GM21367 (cell line): ENCODE results near the gene KIRREL3.

Experiments used
- ATAC-seq: cut with Tn5 transposase; IDR thresholded peaks from one replicate; pipeline ENCODE4 v1.9.1; 2021; ENCODE audit not compliant: unreplicated experiment

Gene KIRREL3

GRCh38 chr11:126718276-126718675 lies 282.3 kb downstream of the KIRREL3 start:
- no peak for ATAC-seq

GRCh38 chr11:126716456-126717083 lies 284.0 kb downstream of the KIRREL3 start:
- peak; percentile 53 for ATAC-seq

DNA sequence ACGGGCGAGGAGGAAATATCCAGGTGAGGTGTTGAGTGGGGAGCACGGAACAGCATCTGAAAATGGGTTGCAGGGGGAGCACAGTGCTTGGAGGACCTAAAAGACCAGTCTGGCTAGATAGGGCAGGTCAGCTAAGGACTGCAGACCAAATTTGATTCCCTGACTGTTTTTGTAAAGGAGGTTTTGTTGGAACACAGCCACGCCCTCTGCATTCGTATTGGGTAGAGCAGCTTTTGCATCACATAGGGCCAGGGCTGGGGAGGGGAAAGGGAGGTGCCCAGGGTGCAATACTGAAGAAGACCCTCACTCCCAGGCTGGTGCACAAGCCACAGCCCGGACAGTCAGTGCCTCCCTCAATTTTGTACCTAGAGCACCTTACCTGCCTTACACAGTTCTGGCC lies 286.8 kb downstream of the KIRREL3 start:
- ATAC-seq: no peak

DNA sequence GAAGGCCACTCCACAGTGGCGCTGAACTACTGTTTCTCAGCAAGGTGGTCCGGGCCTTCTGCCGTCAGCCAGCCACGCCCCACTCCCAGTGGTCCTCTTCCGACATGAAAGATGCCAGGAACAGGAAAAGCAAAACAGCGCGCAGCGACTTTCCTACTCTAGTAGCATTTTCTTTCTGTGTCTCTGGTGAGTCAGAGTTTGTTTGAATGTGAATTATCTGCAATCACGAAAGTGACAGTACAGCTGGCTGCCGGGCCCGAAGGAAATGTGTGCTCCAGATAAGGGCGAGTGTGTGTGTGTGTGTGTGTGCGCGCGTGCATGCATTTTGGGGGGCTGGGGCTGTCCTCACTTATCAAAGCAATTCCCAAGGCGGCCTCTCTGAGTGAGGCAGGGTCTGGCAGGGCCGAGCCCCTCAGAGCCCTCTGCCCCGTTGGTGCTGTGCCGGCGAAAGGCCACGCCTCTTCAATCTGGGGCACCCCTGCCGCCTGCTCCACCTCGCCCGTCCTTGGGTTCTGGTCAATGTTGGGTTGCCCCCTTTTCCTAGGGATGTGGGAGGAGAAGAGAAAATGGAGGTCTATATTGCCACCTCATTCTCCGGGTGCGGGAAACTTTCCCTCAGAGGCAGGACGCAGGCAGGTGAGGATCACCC lies 288.5 kb downstream of the KIRREL3 start:
- no peak for ATAC-seq

DNA sequence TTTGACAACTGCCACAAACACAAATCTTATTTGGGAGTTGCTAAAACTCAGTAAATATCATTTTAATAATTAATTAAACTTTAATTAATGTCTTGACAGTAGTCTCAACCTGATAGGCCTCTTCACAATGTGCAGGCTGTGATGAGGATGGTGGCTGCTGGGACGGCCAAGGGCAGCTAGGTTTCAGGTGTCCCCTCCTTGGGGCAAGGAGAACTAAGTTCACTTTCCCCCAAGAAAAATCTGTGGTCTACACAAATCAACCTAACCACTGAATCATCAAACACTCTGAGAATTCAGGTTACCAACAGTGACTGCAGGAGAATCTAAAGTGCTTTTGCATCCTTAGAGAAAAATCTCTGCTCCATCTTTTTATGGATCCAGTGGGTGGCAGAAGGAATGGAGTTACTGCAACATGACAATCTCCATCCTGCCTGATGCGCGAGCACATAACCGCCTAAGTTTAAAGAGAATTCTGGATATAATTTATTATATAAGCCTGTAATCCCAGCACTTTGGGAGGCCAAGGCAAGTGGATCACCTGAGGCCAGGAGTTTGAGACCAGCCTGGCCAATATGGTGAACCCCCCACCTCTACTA lies 289.7 kb downstream of the KIRREL3 start:
- ATAC-seq: no peak

DNA sequence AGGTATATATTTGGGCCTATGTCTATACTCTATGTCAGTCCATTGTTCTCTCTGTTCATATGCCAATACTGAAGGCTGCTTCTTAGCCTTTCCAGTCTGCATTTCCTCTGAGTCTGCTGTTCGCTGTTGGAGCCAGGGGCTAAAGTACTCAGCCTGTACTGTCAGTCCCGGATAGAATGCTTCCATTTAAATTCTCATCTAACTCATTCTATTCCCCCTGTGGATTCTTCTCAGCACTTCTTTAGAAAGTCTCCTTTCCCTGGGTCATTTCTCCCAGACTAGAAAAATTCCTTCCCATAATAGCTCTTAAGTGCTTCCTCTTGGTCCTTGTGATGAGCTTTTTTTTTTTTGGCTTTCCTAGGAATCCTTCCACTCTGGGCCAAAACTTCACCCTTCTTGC lies 293.1 kb downstream of the KIRREL3 start:
- no peak for ATAC-seq

- no peak for ATAC-seq
Observed at GRCh38 chr11:126704096-126704495, 296.5 kb downstream of the KIRREL3 start.

DNA sequence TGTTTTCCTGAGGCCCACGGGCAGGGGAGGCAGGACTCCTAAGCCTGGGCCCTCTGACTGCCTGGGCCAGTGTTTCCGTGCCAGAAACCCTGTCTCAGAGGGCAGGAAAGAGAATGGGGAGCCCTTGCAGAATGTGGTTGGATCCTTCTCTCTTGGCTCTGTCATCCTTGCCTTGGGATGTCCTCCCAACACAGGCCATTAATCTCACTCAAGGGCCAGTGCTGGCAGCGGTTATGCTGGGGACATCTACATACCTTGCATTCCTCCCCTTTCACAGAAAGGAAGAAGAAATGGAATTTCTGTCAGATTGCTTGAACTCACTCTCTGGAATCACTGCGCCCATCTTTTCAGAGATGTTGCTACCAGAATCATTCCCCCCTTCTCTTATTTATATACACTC lies 296.9 kb downstream of the KIRREL3 start:
- no peak for ATAC-seq

GRCh38 chr11:126702987-126703386 lies 297.6 kb downstream of the KIRREL3 start:
- no peak for ATAC-seq

- ATAC-seq: no peak
Observed at GRCh38 chr11:126702165-126702720, 298.3 kb downstream of the KIRREL3 start.

DNA sequence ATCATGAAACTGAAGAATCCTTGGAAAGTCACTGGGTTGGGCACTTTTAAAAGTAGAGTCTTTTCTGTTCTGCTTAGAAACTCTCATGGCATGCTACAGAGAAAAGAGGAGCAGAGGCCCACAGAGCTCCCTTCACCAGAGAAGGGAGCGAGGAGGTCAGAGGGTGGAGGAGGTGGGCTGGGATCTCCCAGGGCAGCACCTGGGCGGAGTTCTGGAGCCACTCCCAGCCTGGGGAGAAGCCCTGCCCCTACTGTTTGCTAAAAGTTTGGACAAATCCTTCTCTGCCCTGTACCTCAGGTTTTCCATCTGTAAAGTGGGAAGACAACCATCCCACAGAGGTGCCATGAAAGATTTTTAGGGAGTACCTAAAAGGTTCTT lies 299.1 kb downstream of the KIRREL3 start:
- no peak for ATAC-seq

DNA sequence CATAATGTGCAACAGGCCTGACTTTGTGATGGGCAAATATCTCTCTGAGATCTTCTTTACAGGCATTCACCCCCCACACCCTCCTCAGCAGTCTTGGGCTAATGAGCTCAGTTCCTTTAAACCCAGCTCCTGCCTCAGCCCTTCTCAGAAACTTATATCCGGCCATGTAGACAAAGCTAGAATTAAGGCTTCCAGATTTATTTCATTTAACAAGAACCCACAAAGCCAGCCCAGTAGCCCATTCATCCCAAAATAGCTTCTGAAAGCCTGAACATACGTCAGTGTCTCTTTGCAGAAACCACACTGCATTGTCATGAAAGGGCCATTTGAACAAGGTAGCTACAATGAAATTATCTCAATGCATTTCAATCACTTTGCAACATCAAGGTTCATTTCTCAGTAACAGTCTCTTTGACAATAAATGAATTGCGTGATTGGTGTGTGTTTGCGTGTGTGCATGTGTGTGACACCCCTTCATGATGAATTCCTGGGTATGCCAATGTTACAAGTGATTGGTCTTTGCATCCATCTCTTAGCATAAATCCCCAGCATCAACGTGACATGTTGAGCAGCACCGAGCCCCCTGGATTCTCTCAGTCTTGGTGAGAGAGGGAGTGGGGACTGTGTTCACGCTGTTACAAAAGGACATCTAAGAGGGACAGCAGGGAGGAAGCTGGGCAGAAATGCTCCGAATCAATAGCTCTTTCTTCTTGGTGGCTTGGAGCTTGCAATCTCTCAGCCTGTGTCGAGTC lies 299.6 kb downstream of the KIRREL3 start:
- peak; percentile 83 for ATAC-seq

DNA sequence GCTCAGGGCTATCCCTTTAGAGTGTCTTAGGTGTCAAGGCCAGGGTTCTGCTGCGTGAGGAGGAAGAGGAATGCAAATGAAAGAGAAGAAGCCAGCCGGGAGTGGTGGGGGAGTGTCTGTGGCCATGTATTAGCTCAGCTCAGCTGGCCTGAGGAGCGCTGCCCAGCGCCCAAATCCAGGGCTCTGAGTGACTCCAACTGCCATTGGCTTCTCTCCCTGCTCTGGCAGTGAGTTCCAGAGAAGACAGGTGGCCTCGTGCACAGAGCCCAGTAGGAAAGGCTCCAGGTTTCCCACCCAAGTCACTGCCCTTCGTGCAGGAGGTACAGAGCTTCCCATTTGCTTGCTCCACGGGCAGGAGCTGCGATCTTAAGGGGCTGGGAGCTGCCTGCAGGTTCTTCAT lies 302.0 kb downstream of the KIRREL3 start:
- no peak for ATAC-seq

DNA sequence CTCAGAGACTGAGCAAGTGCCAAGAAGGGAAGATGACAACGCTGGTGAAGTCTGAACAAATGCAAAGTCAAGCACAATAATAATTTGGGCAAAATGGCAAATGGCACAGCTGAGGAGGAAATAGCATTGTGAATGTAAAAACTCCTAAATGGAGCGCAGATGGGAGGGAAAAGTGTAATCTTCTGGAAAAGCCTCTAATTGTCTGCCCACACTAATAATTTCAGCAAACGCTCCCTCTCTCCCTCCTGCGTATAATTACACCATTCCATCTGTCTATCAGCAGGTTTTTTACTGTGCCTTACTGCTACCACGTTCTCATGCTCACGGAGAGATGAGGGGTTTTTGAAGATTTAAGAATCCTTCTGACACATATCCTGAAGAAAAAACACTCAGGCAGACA lies 302.6 kb downstream of the KIRREL3 start:
- ATAC-seq: no peak

- ATAC-seq: no peak
Observed at GRCh38 chr11:126696982-126697381, 303.6 kb downstream of the KIRREL3 start.

- no peak for ATAC-seq
Observed at GRCh38 chr11:126695293-126695692, 305.3 kb downstream of the KIRREL3 start.

DNA sequence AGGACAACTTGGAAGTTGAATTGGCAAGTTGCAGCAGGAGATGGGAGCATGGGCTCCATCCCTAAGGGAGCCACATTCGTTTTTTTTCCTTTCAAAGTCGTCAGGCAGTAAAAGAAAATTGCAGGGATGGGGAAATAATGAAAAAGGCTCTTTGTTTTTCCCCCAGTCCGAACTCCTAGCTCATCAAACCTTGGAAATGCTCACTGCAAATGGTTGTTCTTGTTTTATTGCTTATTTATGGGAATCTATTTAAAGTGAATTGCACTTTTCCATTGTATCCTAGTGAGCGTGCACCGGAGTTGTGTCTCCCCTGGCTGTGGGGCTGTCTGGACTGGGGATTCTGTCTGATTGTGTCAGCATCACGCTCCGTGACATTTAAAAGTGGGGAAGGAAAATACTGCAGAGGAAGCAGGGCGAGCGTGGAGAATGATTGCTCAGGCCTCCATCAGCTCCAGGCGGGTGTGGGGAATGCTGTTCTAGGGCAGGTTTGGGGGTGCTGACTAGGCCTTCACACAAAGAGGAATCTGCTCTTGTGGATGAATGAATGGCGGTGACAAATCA lies 306.4 kb downstream of the KIRREL3 start:
- ATAC-seq: no peak

GRCh38 chr11:126687477-126687876 lies 313.1 kb downstream of the KIRREL3 start:
- ATAC-seq: no peak

GRCh38 chr11:126686938-126687337 lies 313.6 kb downstream of the KIRREL3 start:
- ATAC-seq: no peak

GRCh38 chr11:126683766-126684728 lies 316.5 kb downstream of the KIRREL3 start:
- no peak for ATAC-seq
